Psoas muscle (tissue), 8 donors: ENCODE data around the gene CTPS1. TPM values are rescaled to one million over a fixed set of nuclear protein-coding genes. Genes with fewer than 3 reads are reported as not detected.
A peak's percentile ranks its signal among the peaks of the same experiment; 100 is the strongest.

Source experiments
- ATAC-seq, 4 donors: fragments of 200-7000 bp; cut with Tn5 transposase; one replicate each; pipeline ENCODE4 v1.9.1; 2020; ENCODE audit warnings: moderate library complexity in 3 of 4, mild to moderate bottlenecking in 2 of 4
- DNase-seq, 2 donors: peaks; one replicate each; pipeline ENCODE4 v3.0.0-alpha.2; 2020
- H3K27ac ChIP-seq: fragments of 200-600 bp; one replicate; pipeline ENCODE4 v1.8.0; 2022
- H3K27me3 ChIP-seq, 3 donors: fragments of 200-600 bp in 1 of 3; one replicate each; pipeline versions ENCODE4 v1.6.1 to v1.8.0; 2013 to 2022; ENCODE audit warnings: low read length in 2 of 3, mild to moderate bottlenecking in 2 of 3, moderate library complexity in 1 of 3; ENCODE audit not compliant: insufficient read depth in 3 of 3
- H3K36me3 ChIP-seq, 2 donors: fragments of 200-600 bp in 1 of 2; one replicate each; pipeline versions ENCODE4 v1.6.1 to v1.8.0; 2013 to 2022; ENCODE audit warnings: low read depth in 1 of 2, mild to moderate bottlenecking in 1 of 2, moderate library complexity in 1 of 2; ENCODE audit not compliant: insufficient read depth in 1 of 2
- H3K4me1 ChIP-seq: fragments of 200-600 bp; one replicate; pipeline ENCODE4 v1.8.0; 2022
- H3K4me3 ChIP-seq: fragments of 200-600 bp; one replicate; pipeline ENCODE4 v1.8.0; 2022; ENCODE audit warnings: mild to moderate bottlenecking
- H3K9me3 ChIP-seq: fragments of 200-600 bp; one replicate; pipeline ENCODE4 v1.8.0; 2022
- CTCF ChIP-seq: fragments of 200-600 bp; IDR thresholded peaks from one replicate; pipeline ENCODE4 v1.8.0; 2022; ENCODE audit warnings: antibody characterized with exemption
- WGBS, 3 donors: extraction: QIAGEN DNeasy Blood & Tissue Kit; methylation state at CpG; one replicate each; pipeline versions ENCODE4 v1.1.6 to v1.1.7; 2013; 5-methylcytosine and 5-hydroxymethylcytosine counted together
- intact Hi-C, 2 donors: fragments of 100-400 bp; cut with DNase I; formaldehyde crosslinking; loops; one replicate each; pipeline versions ENCODE4 v1.11.0 to v1.14.2; 2022
- polyA plus RNA-seq, 3 donors: library from polyadenylated mRNA; stranded (reverse); fragments of 200-250 nt; gene quantifications; one replicate each; pipeline ENCODE4 v1.2.3, GENCODE V29; 2013
- total RNA-seq, 4 donors: library from RNA; stranded (reverse); fragmentation: NEBNext Ultra II Directional in 2 of 4; extraction: Animal tissue kit (Norgen Biotek cat#: 25700) in 2 of 4; gene quantifications; one replicate each; pipeline versions ENCODE4 v1.2.1 to v1.2.4, GENCODE V29; 2021 to 2023
- donor health status: healthy with polysubstance abuse.
- donor health status: DM: no; HTN: no; CAD: no; lungs with moderate emphysema.
- donor health status: Bipolar disorder and iron deficiency.
- donor health status: healthy.
- donor health status: DM: yes; HTN: yes; CAD: no.
- donor health status: DM: no; HTN: no; CAD: no.
- donor health status: DM: no; HTN: no; CAD: no.
- donor health status: DM: yes; HTN: yes; CAD: no.

CTPS1 gene
- total and polyA plus RNA-seq, 7 donors = 8.0 to 43.5 (median 20.8) TPM

- H3K36me3 ChIP-seq = no peaks in the 10 kb centered on the region
- intact Hi-C loops = no loop called here
- no peak overlapping the region for H3K27ac ChIP-seq
- no peaks in the 10 kb centered on the region for H3K9me3 ChIP-seq
- no peak for TF ChIP-seq CTCF
- H3K4me3 ChIP-seq = no peak overlapping the region
- 27 to 36% (median 36%) methylated on average over 6 of the region's 6 CpGs for WGBS, 3 donors
- ATAC-seq (no peak), DNase-seq (no peak)
- H3K27me3 ChIP-seq = no peaks in the 10 kb centered on the region
- H3K4me1 ChIP-seq = no peaks in the 10 kb centered on the region
These were observed 34.6 kb upstream of the CTPS1 start for GRCh38 chr1:40944841-40945430.

- no peaks in the 10 kb centered on the region for H3K27me3 ChIP-seq
- 62 to 81% (median 67%) methylated on average over 2 of the region's 2 CpGs for WGBS, 3 donors
- no peak overlapping the region for H3K4me3 ChIP-seq
- intact Hi-C loops = no loop called here
- TF ChIP-seq CTCF = no peak
- no peak for DNase-seq
- no peak for ATAC-seq
- H3K4me1 ChIP-seq = no peaks in the 10 kb centered on the region
- no peaks in the 10 kb centered on the region for H3K9me3 ChIP-seq
- no peak overlapping the region for H3K27ac ChIP-seq
- H3K36me3 ChIP-seq = no peaks in the 10 kb centered on the region
These were observed 34.0 kb upstream of the CTPS1 start for GRCh38 chr1:40945491-40945973.

GRCh38 chr1:40948741-40949443 is 30.6 kb upstream of the CTPS1 start:
- Histone ChIP-seq H3K27ac (no peak overlapping the region), H3K4me3 (no peak overlapping the region), H3K36me3 (no peaks in the 10 kb centered on the region), H3K27me3 (peaks cover 0 to 4% (median 0%) of the 10 kb centered on the region in 3 donors), H3K9me3 (no peaks in the 10 kb centered on the region), H3K4me1 (no peaks in the 10 kb centered on the region)
- TF ChIP-seq CTCF = peak; percentile 47
- DNase-seq (no peak), ATAC-seq (peak; percentile 36 to 55 (median 50))
- intact Hi-C loops = no loop called here
- WGBS, 3 donors = 21 to 36% (median 30%) methylated on average over 9 of the region's 9 CpGs

GRCh38 chr1:40949563-40949962 is 29.9 kb upstream of the CTPS1 start:
- H3K27me3 ChIP-seq = peaks cover 0 to 11% (median 0%) of the 10 kb centered on the region in 3 donors
- no peaks in the 10 kb centered on the region for H3K9me3 ChIP-seq
- H3K27ac ChIP-seq = no peak overlapping the region
- no peak overlapping the region for H3K4me3 ChIP-seq
- H3K36me3 ChIP-seq = no peaks in the 10 kb centered on the region
- ATAC-seq (no peak), DNase-seq (no peak)
- 92 to 96% (median 93%) methylated on average over 6 of the region's 6 CpGs for WGBS, 3 donors
- no peak for TF ChIP-seq CTCF
- intact Hi-C loops = no loop called here
- no peaks in the 10 kb centered on the region for H3K4me1 ChIP-seq
